SU-DHL-6 (cell line): ENCODE data around the gene PPM1M.

Source experiments
- CTCF ChIP-seq: fragments of 200-600 bp; sonication (generic); IDR thresholded peaks from one replicate; pipeline ENCODE4 v1.5.1; 2017; ENCODE audit warnings: antibody characterized with exemption, mild to moderate bottlenecking, low read length, moderate library complexity; ENCODE audit not compliant: insufficient read depth, poor library complexity, severe bottlenecking
- EZH2phosphoT487 ChIP-seq: fragments of 200-600 bp; sonication (generic), shearing (Covaris generic); conservative IDR thresholded peaks from 2 replicates; pipeline ENCODE4 v1.6.1; 2018; ENCODE audit warnings: mild to moderate bottlenecking, antibody characterized with exemption, low read length, moderate library complexity, mixed read lengths

DNA sequence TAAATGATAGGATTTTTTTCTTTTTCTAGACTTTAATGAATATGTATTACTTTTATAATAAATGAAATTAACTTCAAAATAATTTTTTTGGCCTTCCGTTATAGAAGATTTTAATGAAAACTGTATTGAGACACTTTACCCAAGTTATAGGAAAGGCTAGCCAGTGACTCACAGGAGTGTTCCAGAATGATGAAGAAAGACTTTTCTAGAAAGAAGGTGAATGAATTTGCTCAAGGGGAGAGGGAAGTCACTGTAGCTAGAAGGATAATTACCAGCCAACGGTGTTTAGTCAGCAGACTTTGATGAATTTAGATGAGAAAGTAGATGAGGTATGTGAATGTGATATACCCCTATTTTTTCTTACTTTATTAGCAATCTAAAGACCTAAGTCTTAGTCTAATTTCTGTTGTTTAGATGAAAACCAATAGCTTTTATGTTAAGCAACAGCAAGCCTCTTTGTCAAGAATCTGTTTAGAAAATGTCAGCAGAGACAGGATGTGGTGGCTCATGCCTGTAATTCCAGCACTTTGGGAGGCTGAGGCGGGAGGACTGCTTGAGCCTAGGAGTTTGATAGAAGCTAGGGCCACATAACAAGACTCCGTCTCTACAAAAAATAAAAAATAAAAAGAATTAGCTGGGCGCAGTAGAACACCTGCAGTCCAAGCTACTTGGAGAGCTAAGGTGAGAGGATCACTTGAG is 44.4 kb upstream of the PPM1M start:
- TF ChIP-seq CTCF (no peak), EZH2phosphoT487 (no peak)
